Loucy (cell line): ENCODE data around the gene DDAH2.

Source experiments
- H2AFZ ChIP-seq: fragments of 200-600 bp; sonication (generic); 2 replicates; pipeline ENCODE4 v1.6.0; 2016; ENCODE audit warnings: antibody characterized with exemption, mild to moderate bottlenecking, low read length, moderate library complexity
- H3F3A ChIP-seq: fragments of 200-600 bp; 2 replicates; pipeline ENCODE4 v1.6.0; 2016; ENCODE audit warnings: antibody characterized with exemption, low read depth, mild to moderate bottlenecking
- H3K27me3 ChIP-seq: fragments of 200-600 bp; sonication (generic); 2 replicates; pipeline ENCODE4 v1.6.1; 2014; ENCODE audit warnings: low read length, mild to moderate bottlenecking; ENCODE audit not compliant: insufficient read depth, poor library complexity, severe bottlenecking
- H3K36me3 ChIP-seq: fragments of 200-600 bp; sonication (generic); 2 replicates; pipeline ENCODE4 v1.6.1; 2016; ENCODE audit warnings: low read length; ENCODE audit not compliant: insufficient read depth
- H3K4me1 ChIP-seq: fragments of 200-600 bp; sonication (generic); 2 replicates; pipeline ENCODE4 v1.5.1; 2014; ENCODE audit warnings: low read length, mild to moderate bottlenecking; ENCODE audit not compliant: insufficient read depth, poor library complexity, severe bottlenecking
- H3K4me2 ChIP-seq: fragments of 200-600 bp; sonication (generic); 2 replicates; pipeline ENCODE4 v1.6.0; 2014; ENCODE audit warnings: antibody characterized with exemption, low read length, low read depth, mild to moderate bottlenecking; ENCODE audit not compliant: poor library complexity, severe bottlenecking
- H3K4me3 ChIP-seq: fragments of 200-600 bp; sonication (generic); 2 replicates; pipeline ENCODE4 v1.5.1; 2014; ENCODE audit warnings: low read length, mild to moderate bottlenecking, mixed read lengths; ENCODE audit not compliant: poor library complexity, severe bottlenecking
- H3K79me2 ChIP-seq: fragments of 200-600 bp; sonication (generic); 2 replicates; pipeline ENCODE4 v1.6.1; 2014; ENCODE audit warnings: low read length; ENCODE audit not compliant: insufficient read depth
- H3K9ac ChIP-seq: fragments of 200-600 bp; sonication (generic); 2 replicates; pipeline ENCODE4 v1.6.0; 2014; ENCODE audit warnings: mild to moderate bottlenecking, low read depth, low read length, moderate library complexity; ENCODE audit not compliant: poor library complexity, severe bottlenecking
- H3K9me2 ChIP-seq: fragments of 200-600 bp; sonication (generic); replicated peaks from 2 replicates; pipeline ENCODE4 v1.6.1; 2016; ENCODE audit warnings: low read depth, low read length, mixed read lengths
- H3K9me3 ChIP-seq: fragments of 200-600 bp; sonication (generic); 2 replicates; pipeline ENCODE4 v1.6.1; 2014; ENCODE audit warnings: mild to moderate bottlenecking, antibody characterized with exemption, low read length, low read depth; ENCODE audit not compliant: insufficient read depth
- H4K20me1 ChIP-seq: fragments of 200-600 bp; sonication (generic); 2 replicates; pipeline ENCODE4 v1.6.0; 2014; ENCODE audit warnings: antibody characterized with exemption, low read length, mild to moderate bottlenecking; ENCODE audit not compliant: insufficient read depth, poor library complexity, severe bottlenecking
- CTCF ChIP-seq: fragments of 200-600 bp; sonication (generic); conservative IDR thresholded peaks from 2 replicates; pipeline ENCODE4 v1.5.1; 2014; ENCODE audit warnings: mild to moderate bottlenecking, antibody characterized with exemption, low read length
- EZH2phosphoT487 ChIP-seq: fragments of 200-600 bp; IDR thresholded peaks from 2 replicates; pipeline ENCODE4 v1.6.1; 2018; ENCODE audit warnings: antibody characterized with exemption, mild to moderate bottlenecking, moderate library complexity, borderline replicate concordance

Gene DDAH2

GRCh38 chr6:31702819-31703716 is 26.0 kb downstream of the DDAH2 start, which contains the start of gene ABHD16A:
Gene ABHD16A (minus strand): TSS chr6:31703324. CDS start chr6:31703281, 43 bp downstream.
- peak within 1 kb of the TSS; percentile 88 for H3K4me2 ChIP-seq
- no peaks in the 10 kb centered on the region for H3F3A ChIP-seq
- H3K9ac ChIP-seq: peak within 1 kb of the TSS; percentile 88
- TF ChIP-seq EZH2phosphoT487: no peak
- TF ChIP-seq CTCF: no peak
- peak within 1 kb of the TSS; percentile 77 for H2AFZ ChIP-seq
- H3K4me3 ChIP-seq: peak within 1 kb of the TSS; percentile 88
- H3K36me3 ChIP-seq: no peaks in the 10 kb centered on the region
- H3K4me1 ChIP-seq: peaks cover 19% of the 10 kb centered on the region
- no peaks in the 10 kb centered on the region for H3K9me2 ChIP-seq
- peaks cover 40% of the 10 kb centered on the region for H3K79me2 ChIP-seq
- peaks cover 15% of the 10 kb centered on the region for H4K20me1 ChIP-seq
- H3K27me3 ChIP-seq: no peaks in the 10 kb centered on the region
- no peaks in the 10 kb centered on the region for H3K9me3 ChIP-seq

GRCh38 chr6:31702405-31702818 is 26.7 kb downstream of the DDAH2 start:
- no peak for TF ChIP-seq CTCF
- no peak for TF ChIP-seq EZH2phosphoT487
- peaks cover 24% of the 10 kb centered on the region for H3K4me1 ChIP-seq
- H3K4me3 ChIP-seq: peak overlapping the region; percentile 88
- H3K9ac ChIP-seq: peak overlapping the region; percentile 88
- no peaks in the 10 kb centered on the region for H3K9me2 ChIP-seq
- H3K4me2 ChIP-seq: peak overlapping the region; percentile 88
- H4K20me1 ChIP-seq: peaks cover 15% of the 10 kb centered on the region
- peaks cover 46% of the 10 kb centered on the region for H3K79me2 ChIP-seq
- peak overlapping the region; percentile 77 for H2AFZ ChIP-seq
- no peaks in the 10 kb centered on the region for H3K9me3 ChIP-seq
- no peaks in the 10 kb centered on the region for H3F3A ChIP-seq
- H3K36me3 ChIP-seq: no peaks in the 10 kb centered on the region
- no peaks in the 10 kb centered on the region for H3K27me3 ChIP-seq

- Histone ChIP-seq H2AFZ (no peak overlapping the region), H3K79me2 (peaks cover 46% of the 10 kb centered on the region), H3K4me3 (peak overlapping the region; percentile 88), H3K9me3 (no peaks in the 10 kb centered on the region), H3K36me3 (peaks cover 1% of the 10 kb centered on the region; the same call in 1 of the 2 replicates), H3K4me1 (peaks cover 24% of the 10 kb centered on the region), H3K4me2 (peak overlapping the region; percentile 88), H3F3A (no peaks in the 10 kb centered on the region), H3K9me2 (no peaks in the 10 kb centered on the region), H4K20me1 (peaks cover 15% of the 10 kb centered on the region), H3K27me3 (no peaks in the 10 kb centered on the region), H3K9ac (peak overlapping the region; percentile 88)
- TF ChIP-seq EZH2phosphoT487: no peak
- TF ChIP-seq CTCF: no peak
These were observed 27.3 kb downstream of the DDAH2 start for GRCh38 chr6:31701666-31702404.
